Erythroblast (primary cell): Measurements from ENCODE around the gene ERAS.
"Not testable (repeated sequence)": the region's sequence is repeated elsewhere in the genome, so short reads cannot be mapped to it uniquely, and the experiment has no call there.

ENCODE experiments used
- GATA1 ChIP-seq: IDR thresholded peaks from 2 replicates; pipeline ENCODE4 v1.6.1; 2011; ENCODE audit warnings: low read depth, mild to moderate bottlenecking, control low read depth, low read length, moderate library complexity
- POLR2A ChIP-seq: IDR thresholded peaks from 2 replicates; pipeline ENCODE4 v1.6.1; 2011; ENCODE audit warnings: mild to moderate bottlenecking, low read length

DNA sequence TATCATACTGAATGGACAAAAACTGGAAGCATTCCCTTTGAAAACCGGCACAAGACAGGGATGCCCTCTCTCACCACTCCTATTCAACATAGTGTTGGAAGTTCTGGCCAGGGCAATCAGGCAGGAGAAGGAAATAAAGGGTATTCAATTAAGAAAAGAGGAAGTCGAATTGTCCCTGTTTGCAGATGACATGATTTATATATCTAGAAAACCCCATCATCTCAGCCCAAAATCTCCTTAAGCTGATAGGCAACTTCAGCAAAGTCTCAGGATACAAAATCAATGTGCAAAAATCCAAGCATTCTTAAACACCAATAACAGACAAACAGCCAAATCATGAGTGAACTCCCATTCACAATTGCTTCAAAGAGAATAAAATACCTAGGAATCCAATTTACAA, 45.7 kb downstream of the ERAS start:
- TF ChIP-seq POLR2A, GATA1: not testable (repeated sequence)
